Suprapubic skin (tissue), 4 donors: ENCODE results near the gene LTF. TPM values are rescaled to one million over a fixed set of nuclear protein-coding genes. Genes with fewer than 3 reads are reported as not detected.

Experiments
- DNase-seq, 2 donors: peaks; one replicate each; pipeline ENCODE4 v3.0.0-alpha.2; 2019; ENCODE audit warnings: low spot score in 2 of 2
- H3K27ac ChIP-seq: fragments of 200-600 bp; sonication (generic); one replicate; pipeline ENCODE4 v1.5.1; 2019
- H3K27me3 ChIP-seq: fragments of 200-600 bp; sonication (generic); one replicate; pipeline ENCODE4 v1.5.1; 2019
- H3K36me3 ChIP-seq: fragments of 200-600 bp; sonication (generic); one replicate; pipeline ENCODE4 v1.5.1; 2019
- H3K4me1 ChIP-seq: fragments of 200-600 bp; sonication (generic); one replicate; pipeline ENCODE4 v1.5.1; 2019
- H3K4me3 ChIP-seq: fragments of 200-600 bp; sonication (generic); one replicate; pipeline ENCODE4 v1.5.1; 2019; ENCODE audit warnings: mild to moderate bottlenecking
- H3K9me3 ChIP-seq: fragments of 200-600 bp; sonication (generic); one replicate; pipeline ENCODE4 v1.5.1; 2019
- EP300 ChIP-seq: sonication (generic); formaldehyde crosslinking; IDR thresholded peaks from one replicate; pipeline ENCODE4 v1.6.1; 2017; ENCODE audit warnings: antibody characterized with exemption
- POLR2A ChIP-seq, 2 donors: fragments of 450-650 bp; IDR thresholded peaks; one replicate each; pipeline ENCODE4 v1.6.1; 2017; ENCODE audit warnings: antibody characterized with exemption in 2 of 2, mild to moderate bottlenecking in 2 of 2, moderate library complexity in 2 of 2
- POLR2AphosphoS5 ChIP-seq, 3 donors: sonication (generic); formaldehyde crosslinking; IDR thresholded peaks; one replicate each; pipeline ENCODE4 v1.6.1; 2017; ENCODE audit warnings: antibody characterized with exemption in 3 of 3
- WGBS: methylation state at CpG from one replicate; pipeline ENCODE4 v1.1.5; 2018; 5-methylcytosine and 5-hydroxymethylcytosine counted together
- total RNA-seq, 4 donors: library from RNA; depleted of rRNA; stranded (reverse); fragments of >200 nt; gene quantifications; one replicate each; pipeline ENCODE4 v1.1.0, GENCODE V29; 2016
- TF ChIP-seq, protein P1 (sequence below), 2 donors: fragments of 200-600 bp in 1 of 2; fragments of 450-650 bp in 1 of 2; sonication (generic) in 1 of 2; IDR thresholded peaks; one replicate each; pipeline ENCODE4 v1.5.1; 2016 to 2019; ENCODE audit warnings: antibody characterized with exemption in 2 of 2, mild to moderate bottlenecking in 1 of 2, moderate library complexity in 1 of 2

Gene LTF
- total RNA-seq, 4 donors from 2014 or later: 2.3 to 8.6 (median 3.7) TPM

DNA sequence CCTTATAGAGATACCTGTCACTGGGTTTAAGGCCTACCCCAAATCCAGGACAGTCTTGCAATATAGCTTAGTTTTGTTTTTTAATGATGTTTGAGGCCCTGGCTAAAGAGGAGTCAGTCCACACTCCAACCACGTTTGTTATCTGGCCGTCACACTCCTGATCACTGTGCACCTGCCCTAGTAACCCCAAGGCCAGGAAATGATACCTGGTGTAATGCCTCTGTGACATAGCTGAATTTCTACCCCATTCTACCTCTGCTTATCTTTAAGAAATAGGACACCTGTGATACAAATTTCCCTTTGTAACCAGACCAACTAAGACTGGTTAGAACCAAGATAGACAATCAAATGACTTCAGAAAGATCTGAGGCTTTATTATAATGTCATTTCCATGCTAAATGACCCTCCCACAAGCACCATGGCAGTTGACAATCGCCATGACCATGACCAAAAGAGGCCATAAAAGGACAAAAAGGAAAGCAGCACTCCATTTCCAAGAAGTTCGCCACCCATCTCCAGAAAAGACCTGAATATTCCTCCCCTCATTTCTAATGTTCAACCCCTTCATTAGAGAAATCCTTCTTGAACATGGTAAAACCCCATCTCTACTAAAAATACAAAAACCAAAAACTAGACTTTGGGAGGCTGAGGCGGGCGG lies 28.3 kb upstream of the LTF start:
- 92% methylated on average over 6 of the region's 6 CpGs for WGBS
- no peaks in the 10 kb centered on the region for H3K27me3 ChIP-seq
- TF ChIP-seq EP300 (no peak), POLR2AphosphoS5 (IDR thresholded peaks at IDR 0.05) (no peak), POLR2A (IDR thresholded peaks at IDR 0.05) (no peak)
- TF ChIP-seq, protein P1, sequence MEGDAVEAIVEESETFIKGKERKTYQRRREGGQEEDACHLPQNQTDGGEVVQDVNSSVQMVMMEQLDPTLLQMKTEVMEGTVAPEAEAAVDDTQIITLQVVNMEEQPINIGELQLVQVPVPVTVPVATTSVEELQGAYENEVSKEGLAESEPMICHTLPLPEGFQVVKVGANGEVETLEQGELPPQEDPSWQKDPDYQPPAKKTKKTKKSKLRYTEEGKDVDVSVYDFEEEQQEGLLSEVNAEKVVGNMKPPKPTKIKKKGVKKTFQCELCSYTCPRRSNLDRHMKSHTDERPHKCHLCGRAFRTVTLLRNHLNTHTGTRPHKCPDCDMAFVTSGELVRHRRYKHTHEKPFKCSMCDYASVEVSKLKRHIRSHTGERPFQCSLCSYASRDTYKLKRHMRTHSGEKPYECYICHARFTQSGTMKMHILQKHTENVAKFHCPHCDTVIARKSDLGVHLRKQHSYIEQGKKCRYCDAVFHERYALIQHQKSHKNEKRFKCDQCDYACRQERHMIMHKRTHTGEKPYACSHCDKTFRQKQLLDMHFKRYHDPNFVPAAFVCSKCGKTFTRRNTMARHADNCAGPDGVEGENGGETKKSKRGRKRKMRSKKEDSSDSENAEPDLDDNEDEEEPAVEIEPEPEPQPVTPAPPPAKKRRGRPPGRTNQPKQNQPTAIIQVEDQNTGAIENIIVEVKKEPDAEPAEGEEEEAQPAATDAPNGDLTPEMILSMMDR (IDR thresholded peaks at IDR 0.05): no peak
- H3K27ac ChIP-seq: no peak overlapping the region
- H3K4me3 ChIP-seq: no peak overlapping the region
- no peak for DNase-seq
- H3K9me3 ChIP-seq: no peaks in the 10 kb centered on the region
- H3K36me3 ChIP-seq: no peaks in the 10 kb centered on the region
- peaks cover 8% of the 10 kb centered on the region for H3K4me1 ChIP-seq

DNA sequence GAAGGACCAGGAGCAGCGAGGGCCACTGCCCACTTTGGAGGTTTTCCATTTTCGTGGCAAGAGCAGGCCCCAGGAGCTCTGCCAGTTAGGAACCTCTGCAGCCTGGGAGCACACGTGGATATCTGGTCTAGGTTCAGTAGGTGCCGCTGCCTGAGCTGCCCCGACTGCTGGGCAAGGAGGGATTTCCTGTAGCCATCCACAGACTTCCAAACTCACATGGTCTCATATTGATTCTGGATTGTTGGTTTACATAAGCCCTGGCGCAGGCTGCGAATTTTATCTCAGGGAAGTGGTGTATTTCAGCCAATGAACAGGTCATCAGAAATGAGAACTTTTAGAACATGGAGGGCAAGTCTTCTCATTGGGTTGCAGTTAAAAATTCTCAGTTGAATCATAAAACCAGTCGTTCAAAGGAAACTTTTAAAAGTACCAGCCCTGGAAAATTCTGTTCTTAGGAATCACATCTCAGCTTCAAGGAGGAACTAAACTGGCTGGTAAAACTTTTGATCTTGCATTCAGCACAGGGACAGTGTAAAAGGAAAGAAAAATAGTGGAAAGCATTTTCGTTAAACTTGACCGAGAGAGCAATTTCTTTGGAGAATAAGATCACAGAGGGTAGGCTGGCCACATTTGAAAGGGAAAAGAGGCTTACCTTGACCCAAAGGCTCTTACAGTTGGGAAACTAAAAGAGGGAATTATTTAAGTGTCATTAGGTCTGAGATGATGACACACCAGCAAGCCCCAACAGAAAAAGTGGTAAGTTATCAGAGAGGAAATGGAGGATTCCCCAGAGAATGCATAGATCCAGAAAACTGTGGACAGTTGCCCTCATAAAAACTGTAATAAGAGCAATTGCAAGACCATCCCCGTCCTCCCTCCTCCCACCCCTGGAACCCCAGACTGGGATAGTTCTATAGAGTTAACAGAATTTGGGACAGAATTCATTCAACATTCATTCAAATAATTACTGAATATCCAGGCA lies 26.7 kb upstream of the LTF start:
- Histone ChIP-seq H3K9me3 (no peaks in the 10 kb centered on the region), H3K36me3 (no peaks in the 10 kb centered on the region), H3K4me3 (no peak overlapping the region), H3K27ac (no peak overlapping the region), H3K27me3 (no peaks in the 10 kb centered on the region), H3K4me1 (peaks cover 8% of the 10 kb centered on the region)
- TF ChIP-seq EP300: no peak
- no peak for TF ChIP-seq POLR2AphosphoS5 (IDR thresholded peaks at IDR 0.05)
- TF ChIP-seq POLR2A (IDR thresholded peaks at IDR 0.05): no peak
- TF ChIP-seq, protein P1 (IDR thresholded peaks at IDR 0.05): no peak
- no peak for DNase-seq
- 74% methylated on average over 11 of the region's 11 CpGs for WGBS

DNA sequence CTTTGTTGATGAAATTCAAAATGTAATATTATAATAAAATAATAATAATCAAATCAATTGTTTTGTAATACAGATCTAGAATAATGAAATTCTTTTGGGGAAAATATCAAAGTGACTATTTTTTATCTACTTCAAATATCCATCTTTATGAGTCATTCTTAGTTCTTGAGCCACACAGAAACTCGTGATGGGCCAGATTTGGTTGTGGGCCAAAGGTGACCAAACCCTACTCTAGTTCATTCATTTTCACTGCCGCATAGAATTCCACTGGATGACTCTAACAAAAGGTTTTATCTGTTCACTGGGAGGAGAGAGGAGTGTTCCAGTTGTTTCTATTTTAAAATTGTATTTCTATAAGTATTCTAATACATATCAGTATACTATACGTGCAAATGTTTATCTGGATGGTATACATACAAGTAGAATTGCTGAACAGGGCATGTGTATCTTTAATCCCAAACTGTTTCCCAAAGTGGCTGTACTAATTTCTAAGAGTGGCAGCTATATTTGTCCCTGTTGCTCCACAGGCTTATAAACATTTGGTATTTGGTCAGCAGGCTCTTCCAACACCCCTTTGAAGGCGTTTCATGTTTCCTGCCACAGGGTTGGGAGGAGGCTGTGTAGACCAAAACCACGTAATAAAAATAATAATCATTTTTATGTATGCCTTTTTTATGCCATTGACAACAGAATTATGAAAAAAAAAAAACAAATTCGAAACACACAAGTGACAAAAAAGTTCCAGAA lies 25.8 kb upstream of the LTF start:
- H3K27ac ChIP-seq: no peak overlapping the region
- peaks cover 8% of the 10 kb centered on the region for H3K4me1 ChIP-seq
- no peak for TF ChIP-seq EP300
- no peak for TF ChIP-seq POLR2AphosphoS5 (IDR thresholded peaks at IDR 0.05)
- TF ChIP-seq, protein P1 (IDR thresholded peaks at IDR 0.05): no peak
- no peak for TF ChIP-seq POLR2A (IDR thresholded peaks at IDR 0.05)
- no peaks in the 10 kb centered on the region for H3K27me3 ChIP-seq
- DNase-seq: no peak
- 75% methylated on average over 6 of the region's 6 CpGs for WGBS
- no peak overlapping the region for H3K4me3 ChIP-seq
- no peaks in the 10 kb centered on the region for H3K36me3 ChIP-seq
- H3K9me3 ChIP-seq: no peaks in the 10 kb centered on the region

DNA sequence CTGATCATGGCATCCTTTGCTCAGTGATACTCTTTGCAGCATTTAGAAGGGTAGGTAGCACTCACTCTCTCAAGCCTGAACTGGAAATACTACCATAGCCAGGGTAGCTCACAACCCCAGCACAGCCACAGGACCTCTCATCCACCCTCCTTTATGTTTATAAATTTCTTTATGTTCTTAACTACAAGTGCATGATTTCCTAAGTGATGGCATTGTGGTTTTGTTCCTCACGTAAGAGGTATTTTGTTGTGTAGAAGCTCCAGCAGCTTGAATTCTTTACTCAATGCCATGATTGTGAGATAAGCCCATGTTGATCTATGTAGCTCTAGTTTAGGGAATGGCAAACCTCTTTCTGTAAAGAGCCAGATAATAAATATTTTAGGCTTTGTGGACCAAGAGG lies 25.2 kb upstream of the LTF start:
- Histone ChIP-seq H3K9me3 (no peaks in the 10 kb centered on the region), H3K4me3 (no peak overlapping the region), H3K27ac (no peak overlapping the region), H3K27me3 (no peaks in the 10 kb centered on the region), H3K36me3 (no peaks in the 10 kb centered on the region), H3K4me1 (peaks cover 8% of the 10 kb centered on the region)
- no peak for DNase-seq
- TF ChIP-seq, protein P1 (IDR thresholded peaks at IDR 0.05): no peak
- TF ChIP-seq POLR2A (IDR thresholded peaks at IDR 0.05) (no peak), POLR2AphosphoS5 (IDR thresholded peaks at IDR 0.05) (no peak), EP300 (no peak)
- 92% methylated on average over 1 of the region's 1 CpG for WGBS
